GM12891 (cell line): ENCODE measurements around the gene DSCAM.

Experiments
- POLR2A ChIP-seq: IDR thresholded peaks from 2 replicates; pipeline ENCODE4 v1.6.1; 2011; ENCODE audit warnings: low read depth, low read length, control low read depth
- POLR2AphosphoS5 ChIP-seq: IDR thresholded peaks from 2 replicates; pipeline ENCODE4 v1.6.1; 2011; ENCODE audit warnings: low read depth, low read length, control low read depth
- SPI1 ChIP-seq: IDR thresholded peaks from 2 replicates; pipeline ENCODE4 v1.6.1; 2011; ENCODE audit warnings: low read depth, low read length, control low read depth

- TF ChIP-seq POLR2AphosphoS5 (no peak), POLR2A (no peak), SPI1 (no peak)
These were observed 37.2 kb downstream of the DSCAM start for GRCh38 chr21:40809673-40810197.
